CD4-positive, alpha-beta T cell treated with Interleukin-21 for 1 hour (primary cell): ENCODE results near the gene IGF1R.
A peak's percentile ranks its signal among the peaks of the same experiment; 100 is the strongest.

Experiments used
- DNase-seq: peaks from one replicate; pipeline ENCODE4 v3.0.0-alpha.2; 2020

The IGF1R gene

DNA sequence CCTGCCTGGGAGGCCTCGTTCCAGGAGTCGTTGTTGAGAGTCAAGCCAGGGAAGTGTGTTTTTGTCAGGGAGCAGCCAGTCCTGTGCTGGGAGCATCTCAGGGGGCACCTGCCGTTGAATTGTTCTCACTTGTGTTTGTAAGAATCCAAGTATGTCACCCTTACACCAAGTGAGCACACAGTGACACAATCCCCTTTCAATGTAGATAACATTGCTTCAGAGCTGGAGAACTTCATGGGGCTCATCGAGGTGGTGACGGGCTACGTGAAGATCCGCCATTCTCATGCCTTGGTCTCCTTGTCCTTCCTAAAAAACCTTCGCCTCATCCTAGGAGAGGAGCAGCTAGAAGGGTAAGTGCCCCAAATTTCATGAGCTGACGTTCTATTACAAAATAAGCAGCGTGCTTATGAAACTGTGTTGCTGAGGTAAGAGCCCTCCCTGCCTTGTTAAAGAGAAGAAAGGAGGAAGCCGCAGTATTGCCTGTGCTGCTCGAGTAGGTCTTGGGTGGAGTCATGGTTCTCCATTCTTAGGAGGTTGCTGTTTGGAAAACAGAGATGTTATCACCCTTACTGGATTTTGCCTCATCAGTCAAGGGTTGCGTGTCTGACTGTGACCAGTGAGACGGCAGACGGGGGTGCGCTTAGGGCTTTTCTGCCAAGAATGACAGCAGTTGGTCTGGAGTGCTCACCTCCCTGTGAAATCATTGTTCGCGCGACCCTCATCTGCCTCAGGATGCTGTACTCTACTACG lies 251.1 kb downstream of the IGF1R start:
- no peak for DNase-seq

DNA sequence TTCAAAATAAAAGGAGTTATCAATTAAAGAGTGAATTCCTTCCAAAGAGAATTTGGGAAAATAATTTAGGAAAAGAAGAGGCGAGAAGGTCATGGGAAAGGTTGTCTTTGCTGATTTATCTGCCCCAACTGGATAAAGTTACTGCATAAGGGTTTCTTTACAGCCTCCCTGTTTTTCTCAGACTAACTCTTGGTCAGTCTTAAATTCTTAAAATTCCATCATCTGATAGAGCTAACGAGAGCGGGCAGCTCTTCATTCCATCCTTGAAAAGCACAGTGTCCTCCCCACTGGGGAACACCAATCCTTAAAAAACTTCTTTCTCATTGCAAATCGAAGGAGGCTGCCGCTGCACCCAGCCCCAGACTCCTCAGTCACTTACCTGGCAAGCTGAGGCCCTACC lies 252.0 kb downstream of the IGF1R start:
- DNase-seq: no peak

- DNase-seq: no peak
These were observed 253.2 kb downstream of the IGF1R start for GRCh38 chr15:98901434-98902072.

DNA sequence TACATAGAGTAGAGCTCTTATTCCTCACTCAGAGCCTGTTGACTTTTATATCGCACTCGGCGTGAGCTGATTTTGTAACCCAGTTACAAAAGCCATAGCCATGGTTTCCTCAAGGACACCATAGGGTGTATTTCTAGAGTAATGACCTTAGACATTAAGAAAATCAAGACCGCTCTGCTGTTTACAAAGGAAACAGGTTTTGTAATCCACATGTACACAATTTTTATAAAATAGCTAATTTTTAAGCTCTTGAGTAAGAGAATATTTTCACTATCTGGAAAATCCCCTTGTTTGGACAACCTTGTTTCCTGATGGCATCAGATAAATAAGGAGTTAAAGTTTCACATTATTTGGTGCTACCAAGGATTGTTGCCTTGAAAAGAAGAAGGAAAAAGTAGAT lies 254.6 kb downstream of the IGF1R start:
- DNase-seq: no peak

- DNase-seq: no peak
These were observed 255.2 kb downstream of the IGF1R start for GRCh38 chr15:98903377-98904018.

DNA sequence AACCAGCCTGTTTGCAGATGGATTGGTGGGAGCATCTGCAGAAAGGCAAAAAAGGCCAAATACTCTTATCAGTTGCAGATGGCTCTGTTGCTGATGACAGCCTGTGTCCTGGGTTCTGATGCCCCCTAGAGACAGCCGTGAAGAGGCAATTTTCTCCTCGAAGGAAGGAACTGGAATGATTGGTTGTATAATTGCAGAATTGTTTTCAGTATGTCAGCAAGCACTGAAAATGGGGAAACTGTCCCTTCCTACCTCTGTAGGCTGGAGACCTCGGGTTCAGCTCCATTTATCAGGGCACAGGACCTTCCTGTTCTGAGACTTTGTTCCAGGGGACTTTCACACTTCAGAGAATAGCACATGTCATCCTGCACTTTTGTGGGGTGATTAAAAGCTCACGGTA lies 256.2 kb downstream of the IGF1R start:
- DNase-seq: peak; percentile 9

DNA sequence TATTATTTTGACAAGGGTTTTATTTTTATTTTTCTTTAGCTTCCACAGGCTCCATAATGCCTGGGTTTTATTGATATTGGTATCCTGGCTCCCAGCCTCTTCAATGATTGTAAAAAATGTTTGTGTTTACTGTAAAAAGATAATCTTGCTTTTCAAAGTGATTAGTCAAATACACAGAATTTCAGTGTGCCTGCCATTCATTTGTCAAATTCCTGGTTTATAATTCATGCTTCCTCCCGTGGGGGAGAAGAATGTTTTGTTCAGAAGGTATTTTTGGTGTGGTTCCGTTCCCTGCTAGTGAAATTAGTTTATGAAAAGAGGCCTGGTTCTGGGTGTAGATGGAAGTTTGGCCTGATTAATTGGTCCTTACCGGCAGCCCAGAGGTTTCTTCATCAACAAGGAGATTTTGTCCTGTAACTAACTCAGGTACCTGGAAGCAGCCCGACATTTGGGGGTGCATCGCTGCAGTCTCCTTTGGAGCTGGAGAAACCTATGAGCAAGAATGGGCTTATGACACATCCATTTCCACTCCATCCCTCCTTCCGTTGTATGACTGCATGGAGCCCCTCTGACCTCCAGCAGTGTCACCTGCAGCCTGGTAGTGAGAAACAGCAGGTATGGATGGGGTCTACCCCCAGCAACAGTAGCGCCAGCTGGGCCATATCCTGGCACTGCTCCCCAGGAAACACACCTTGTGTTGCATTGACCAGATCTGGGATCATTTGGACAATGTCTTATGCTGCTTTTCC lies 257.8 kb downstream of the IGF1R start:
- DNase-seq: no peak

DNA sequence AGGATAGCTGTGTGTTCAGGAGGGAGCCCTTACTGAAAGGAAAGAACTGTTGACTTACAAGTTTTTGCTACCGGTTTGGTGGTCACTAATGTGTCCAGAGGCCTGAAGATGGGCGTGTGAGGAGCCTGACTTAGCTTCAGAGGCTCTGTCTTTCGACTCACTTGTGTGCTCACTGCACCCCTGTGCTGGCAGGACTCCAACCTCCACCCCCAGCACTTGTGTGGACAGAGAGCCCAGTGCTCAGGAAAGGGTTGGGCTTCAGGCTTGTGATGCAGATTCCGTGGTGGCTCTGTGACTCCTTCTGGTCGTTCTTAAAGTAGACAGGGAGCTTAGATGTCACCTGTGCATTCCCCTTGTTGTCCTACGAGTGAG lies 258.4 kb downstream of the IGF1R start:
- DNase-seq: no peak

DNA sequence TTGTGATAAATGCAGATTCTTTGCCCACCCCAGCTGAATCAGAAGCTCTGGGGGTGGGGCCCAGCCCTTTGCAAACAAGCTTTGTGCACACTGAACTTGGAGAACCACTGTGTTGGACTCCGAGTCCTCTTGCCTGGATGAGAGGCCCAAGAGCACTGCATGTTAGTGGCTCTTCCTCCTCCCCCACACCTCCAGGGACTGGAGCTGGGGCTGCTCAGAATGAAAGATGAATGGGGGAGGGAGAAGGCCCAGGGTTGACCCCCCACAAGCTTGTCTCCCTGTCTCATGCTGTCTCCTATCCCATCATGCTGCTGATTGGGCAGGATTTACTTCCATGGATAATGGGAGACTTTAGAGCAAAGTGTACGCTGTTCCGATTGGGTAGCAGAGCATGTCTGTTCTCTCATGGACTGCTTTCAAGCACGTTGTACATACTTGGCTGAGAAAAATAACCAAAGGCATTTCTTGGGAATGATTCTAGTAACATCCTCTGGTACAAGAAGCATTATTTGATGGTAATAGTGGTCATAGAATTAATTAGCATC lies 259.7 kb downstream of the IGF1R start:
- DNase-seq: no peak

DNA sequence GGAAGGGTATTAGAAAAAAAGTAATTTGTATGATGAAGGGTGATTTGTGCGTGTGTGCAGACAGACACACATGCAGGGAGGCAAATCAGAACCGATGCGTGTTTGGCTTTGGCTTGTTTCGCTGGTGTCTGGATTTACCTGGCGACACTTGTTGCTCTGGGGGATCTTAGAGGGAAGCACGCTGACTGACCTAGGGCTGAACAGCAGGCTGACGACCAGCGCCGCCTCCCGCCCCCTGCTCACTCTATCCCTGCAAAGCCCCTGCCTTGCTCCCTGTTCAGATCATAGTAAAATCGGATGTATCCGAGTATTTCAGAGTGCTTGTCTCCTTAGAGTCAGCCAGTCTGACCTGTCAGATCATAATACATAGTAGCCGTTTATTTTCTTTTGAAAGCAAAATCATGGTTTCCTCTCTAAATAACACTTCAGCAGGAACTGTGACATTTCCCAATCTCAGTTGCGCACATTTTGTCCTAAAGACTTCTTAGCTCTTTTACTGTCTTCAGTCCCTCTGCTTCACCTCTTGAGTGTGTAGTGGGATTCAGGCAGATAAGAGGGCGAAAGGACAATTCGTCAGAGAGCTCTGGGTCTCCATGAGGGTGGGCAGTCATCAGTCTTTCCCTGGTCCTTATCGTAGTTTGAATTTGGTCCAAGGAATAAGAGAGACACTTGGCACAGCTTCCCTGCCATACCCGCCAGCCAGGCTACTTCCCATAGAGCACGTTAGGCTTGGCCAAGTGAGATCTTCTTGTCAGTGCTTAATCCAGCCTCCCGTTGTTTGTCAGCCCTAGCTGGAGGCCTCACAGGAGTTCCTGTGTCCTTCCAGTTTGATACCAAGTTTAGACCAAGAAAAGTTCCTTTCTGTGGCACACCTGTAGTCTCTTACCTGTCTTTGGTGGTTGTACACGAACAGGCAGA lies 261.9 kb downstream of the IGF1R start:
- no peak for DNase-seq

GRCh38 chr15:98914626-98915025 lies 266.3 kb downstream of the IGF1R start:
- no peak for DNase-seq

- no peak for DNase-seq
These were observed 268.5 kb downstream of the IGF1R start for GRCh38 chr15:98916826-98917225.

DNA sequence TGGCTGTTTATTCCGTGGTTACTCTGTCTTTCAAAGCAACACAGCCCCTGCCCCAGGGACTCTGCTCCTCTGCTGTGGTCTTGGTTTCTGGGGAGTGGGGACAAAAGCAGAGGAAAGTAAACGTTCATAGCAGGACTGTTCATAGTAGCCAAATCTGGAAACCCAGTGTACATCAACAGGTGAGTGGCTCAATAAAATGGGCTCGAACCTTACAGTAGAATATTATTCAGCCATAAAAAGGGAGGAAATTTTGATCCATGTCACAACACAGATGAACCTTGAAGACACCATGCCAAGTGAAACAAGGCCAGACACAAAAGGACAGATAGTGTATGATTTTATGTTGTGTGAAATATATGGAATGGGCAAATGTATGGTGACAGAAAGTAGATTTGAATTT lies 269.1 kb downstream of the IGF1R start:
- no peak for DNase-seq

GRCh38 chr15:98920091-98920880 lies 271.9 kb downstream of the IGF1R start:
- no peak for DNase-seq

DNA sequence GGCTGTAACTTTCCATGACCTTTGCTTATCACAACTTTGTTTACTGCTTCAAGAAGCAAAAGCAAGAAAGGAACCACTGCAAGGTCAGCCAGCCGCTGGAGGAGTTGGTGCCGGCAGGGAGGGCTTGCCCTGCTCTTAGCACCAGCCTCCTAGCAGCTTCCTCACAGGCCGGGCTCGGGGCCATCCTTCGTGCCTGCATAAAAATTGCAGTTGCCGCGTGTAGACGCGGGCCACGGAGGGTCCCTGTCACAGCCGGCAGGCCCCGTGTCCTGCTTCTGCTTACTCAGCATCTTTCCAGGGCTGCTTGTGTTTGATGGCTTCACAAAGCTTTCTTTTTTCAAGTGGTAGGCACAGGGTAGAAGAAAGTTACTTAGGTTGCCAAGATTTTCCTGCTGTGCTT lies 274.8 kb downstream of the IGF1R start:
- DNase-seq: no peak

DNA sequence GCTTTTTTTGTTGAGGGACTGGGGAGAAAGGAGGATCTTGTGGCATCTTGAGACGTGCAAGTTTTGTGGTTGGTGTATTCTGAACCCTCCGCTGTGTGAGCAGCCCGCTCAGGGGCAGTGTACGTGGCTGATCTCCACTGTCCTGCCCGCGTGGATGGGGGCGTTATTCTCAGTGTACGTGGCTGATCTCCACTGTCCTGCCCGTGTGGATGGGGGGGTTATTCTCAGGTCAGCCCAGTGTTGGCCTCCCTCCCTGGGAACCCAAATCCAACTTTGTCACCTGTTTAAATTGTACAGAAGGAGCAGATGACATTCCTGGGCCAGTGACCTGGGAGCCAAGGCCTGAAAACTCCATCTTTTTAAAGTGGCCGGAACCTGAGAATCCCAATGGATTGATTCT lies 275.2 kb downstream of the IGF1R start:
- DNase-seq: no peak

DNA sequence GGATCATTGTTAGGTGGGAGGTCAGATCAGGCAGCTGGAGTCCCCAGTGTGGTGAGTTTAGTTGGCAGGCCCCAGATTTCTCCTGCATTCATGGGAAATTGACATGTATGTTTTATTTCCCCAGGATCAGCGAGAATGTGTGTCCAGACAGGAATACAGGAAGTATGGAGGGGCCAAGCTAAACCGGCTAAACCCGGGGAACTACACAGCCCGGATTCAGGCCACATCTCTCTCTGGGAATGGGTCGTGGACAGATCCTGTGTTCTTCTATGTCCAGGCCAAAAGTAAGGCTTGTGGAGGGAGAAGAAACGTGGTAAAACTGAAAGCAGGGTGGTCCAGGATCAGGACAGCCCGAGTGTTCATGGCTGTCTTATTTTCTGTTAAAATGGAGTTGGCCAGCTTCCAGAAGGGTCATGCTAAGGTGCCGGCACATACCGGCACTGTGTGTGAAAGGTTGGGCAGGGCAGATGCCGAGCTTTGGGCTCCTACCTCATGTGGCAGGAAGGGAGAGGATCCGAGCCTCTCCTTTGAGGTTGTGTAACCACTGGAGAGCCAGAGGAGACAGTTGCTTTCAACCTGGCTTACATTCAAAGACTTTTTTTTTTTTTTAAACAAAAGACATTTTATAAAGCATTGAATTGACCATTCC lies 276.2 kb downstream of the IGF1R start:
- no peak for DNase-seq

GRCh38 chr15:98926236-98926635 lies 277.9 kb downstream of the IGF1R start:
- DNase-seq: no peak

GRCh38 chr15:98927022-98927421 lies 278.7 kb downstream of the IGF1R start:
- DNase-seq: no peak

DNA sequence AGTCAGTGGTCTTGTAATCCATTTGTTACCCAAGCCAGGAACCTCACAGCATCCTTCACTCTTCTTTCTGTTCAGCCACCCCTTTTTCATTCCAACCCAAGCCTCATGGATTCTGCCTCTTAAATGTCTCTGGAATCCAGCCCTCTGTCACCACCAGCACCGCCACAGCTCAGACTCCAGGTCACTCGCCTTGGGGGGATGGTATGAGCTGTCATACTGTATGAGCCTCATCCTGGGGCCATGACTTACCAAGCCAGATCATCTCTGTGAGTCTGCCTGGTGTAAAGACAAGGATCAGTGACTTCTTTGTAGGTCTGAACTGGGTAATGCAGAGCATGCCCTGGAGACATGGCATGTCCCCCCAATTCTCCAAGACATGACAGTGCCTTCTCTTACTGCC lies 279.7 kb downstream of the IGF1R start:
- DNase-seq: no peak

DNA sequence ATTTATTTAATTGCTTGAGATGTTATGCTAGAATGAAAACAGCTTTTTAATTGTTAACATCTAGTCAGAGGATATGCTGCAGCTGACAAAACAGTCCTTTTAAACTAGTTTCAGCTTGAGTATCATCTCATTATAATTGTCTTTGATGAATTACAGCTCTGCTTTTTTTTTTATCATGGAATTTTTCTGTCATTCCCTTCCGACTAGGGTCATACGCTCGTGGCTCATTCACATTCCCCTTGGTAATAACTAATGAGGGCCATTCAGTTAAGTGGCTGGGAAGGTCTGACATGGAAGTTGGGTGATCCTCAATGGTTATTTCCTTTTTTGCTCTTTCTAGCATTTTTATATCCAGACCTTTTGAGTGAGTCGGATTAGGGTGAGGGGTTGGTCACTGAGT lies 282.2 kb downstream of the IGF1R start:
- no peak for DNase-seq
